ENCODE results near the gene AUTS2.

AUTS2 gene

DNA sequence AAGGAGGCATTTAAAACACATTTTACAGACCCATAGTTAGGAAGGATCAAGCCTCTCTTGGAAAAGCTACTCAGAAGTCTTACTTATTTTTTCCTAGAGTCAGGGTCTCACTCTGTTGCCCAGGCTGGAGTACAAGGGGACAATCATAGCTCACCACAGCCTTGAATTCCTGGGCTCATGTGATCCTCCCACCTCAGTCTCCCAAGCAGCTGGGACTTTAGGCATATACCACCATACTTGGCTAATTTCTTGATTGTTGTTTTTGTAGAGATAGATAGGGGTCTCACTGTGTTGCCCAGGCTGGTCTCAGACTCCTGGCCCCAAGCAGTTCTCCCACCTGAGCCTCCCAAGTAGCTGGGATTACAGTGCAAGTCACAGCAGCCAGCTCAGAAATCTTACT, 1179.0 kb downstream of the AUTS2 start:
- Histone ChIP-seq H4K8ac (ENCODE audit: low read depth, low read length) (no peak overlapping the region), H2BK5ac (ENCODE audit: low read length) (no peak overlapping the region), H3K4me3 (ENCODE audit: low read length) (no peak overlapping the region), H3K4me1 (ENCODE audit: control insufficient read depth, low read depth, low read length) (no peaks in the 10 kb centered on the region), H2BK15ac (replicated peaks; ENCODE audit: low read depth) (no peak overlapping the region), H3K18ac (ENCODE audit: low read length) (no peak overlapping the region), H3K27me3 (ENCODE audit: insufficient read depth, low read length, poor library complexity) (no peaks in the 10 kb centered on the region), H3K27ac (ENCODE audit: low read depth, low read length) (no peak overlapping the region), H3K4ac (ENCODE audit: low read depth, low read length) (no peak overlapping the region), H2AK5ac (ENCODE audit: low read length) (no peak overlapping the region), H2BK120ac (ENCODE audit: low read depth, low read length) (no peak overlapping the region), H3K56ac (ENCODE audit: low read length) (no peak overlapping the region), H4K5ac (ENCODE audit: low read length) (no peak overlapping the region), H3K79me1 (ENCODE audit: low read length) (no peaks in the 10 kb centered on the region), H3K79me2 (ENCODE audit: control insufficient read depth, insufficient read depth, low read length) (no peaks in the 10 kb centered on the region), H3K23ac (ENCODE audit: low read length) (no peak overlapping the region), H3K36me3 (ENCODE audit: control insufficient read depth, insufficient read depth, low read length) (peaks cover 4% of the 10 kb centered on the region), H3K9ac (ENCODE audit: low read length) (no peak overlapping the region), H3K4me2 (ENCODE audit: low read length) (no peak overlapping the region)
- DNase-seq = no peak

GRCh38 chr7:70778585-70778984, 1180.3 kb downstream of the AUTS2 start:
- Histone ChIP-seq H3K4me2 (ENCODE audit: low read length) (no peak overlapping the region), H3K79me2 (ENCODE audit: control insufficient read depth, insufficient read depth, low read length) (no peaks in the 10 kb centered on the region), H3K18ac (ENCODE audit: low read length) (no peak overlapping the region), H2BK120ac (ENCODE audit: low read depth, low read length) (no peak overlapping the region), H3K27ac (ENCODE audit: low read depth, low read length) (no peak overlapping the region), H3K79me1 (ENCODE audit: low read length) (no peaks in the 10 kb centered on the region), H3K9ac (ENCODE audit: low read length) (no peak overlapping the region), H2BK5ac (ENCODE audit: low read length) (no peak overlapping the region), H3K4ac (ENCODE audit: low read depth, low read length) (no peak overlapping the region), H2BK15ac (replicated peaks; ENCODE audit: low read depth) (no peak overlapping the region), H4K8ac (ENCODE audit: low read depth, low read length) (no peak overlapping the region), H3K56ac (ENCODE audit: low read length) (no peak overlapping the region), H3K4me3 (ENCODE audit: low read length) (no peak overlapping the region), H3K23ac (ENCODE audit: low read length) (no peak overlapping the region), H3K36me3 (ENCODE audit: control insufficient read depth, insufficient read depth, low read length) (peaks cover 4% of the 10 kb centered on the region), H3K27me3 (ENCODE audit: insufficient read depth, low read length, poor library complexity) (no peaks in the 10 kb centered on the region), H4K5ac (ENCODE audit: low read length) (no peak overlapping the region), H3K4me1 (ENCODE audit: control insufficient read depth, low read depth, low read length) (no peaks in the 10 kb centered on the region), H2AK5ac (ENCODE audit: low read length) (no peak overlapping the region)
- no CpG with 5 or more reads among the region's 3 CpGs for WGBS (ENCODE audit: extremely low coverage, insufficient coverage, low lambda C conversion rate)
- DNase-seq = no peak

GRCh38 chr7:70779321-70779720, 1181.0 kb downstream of the AUTS2 start:
- Histone ChIP-seq H2BK15ac (replicated peaks; ENCODE audit: low read depth) (no peak overlapping the region), H2BK120ac (ENCODE audit: low read depth, low read length) (no peak overlapping the region), H3K18ac (ENCODE audit: low read length) (no peak overlapping the region), H3K79me2 (ENCODE audit: control insufficient read depth, insufficient read depth, low read length) (no peaks in the 10 kb centered on the region), H3K9ac (ENCODE audit: low read length) (no peak overlapping the region), H4K8ac (ENCODE audit: low read depth, low read length) (no peak overlapping the region), H3K23ac (ENCODE audit: low read length) (no peak overlapping the region), H3K4ac (ENCODE audit: low read depth, low read length) (no peak overlapping the region), H3K4me2 (ENCODE audit: low read length) (no peak overlapping the region), H2AK5ac (ENCODE audit: low read length) (no peak overlapping the region), H3K56ac (ENCODE audit: low read length) (no peak overlapping the region), H4K5ac (ENCODE audit: low read length) (no peak overlapping the region), H2BK5ac (ENCODE audit: low read length) (no peak overlapping the region), H3K27ac (ENCODE audit: low read depth, low read length) (no peak overlapping the region), H3K36me3 (ENCODE audit: control insufficient read depth, insufficient read depth, low read length) (peaks cover 4% of the 10 kb centered on the region), H3K79me1 (ENCODE audit: low read length) (no peaks in the 10 kb centered on the region), H3K4me3 (ENCODE audit: low read length) (no peak overlapping the region), H3K27me3 (ENCODE audit: insufficient read depth, low read length, poor library complexity) (no peaks in the 10 kb centered on the region), H3K4me1 (ENCODE audit: control insufficient read depth, low read depth, low read length) (no peaks in the 10 kb centered on the region)
- no peak for DNase-seq
- no CpG with 5 or more reads among the region's 7 CpGs for WGBS (ENCODE audit: extremely low coverage, insufficient coverage, low lambda C conversion rate)

- Histone ChIP-seq H3K18ac (ENCODE audit: low read length) (no peak overlapping the region), H3K79me1 (ENCODE audit: low read length) (no peaks in the 10 kb centered on the region), H2AK5ac (ENCODE audit: low read length) (no peak overlapping the region), H3K79me2 (ENCODE audit: control insufficient read depth, insufficient read depth, low read length) (no peaks in the 10 kb centered on the region), H3K27ac (ENCODE audit: low read depth, low read length) (no peak overlapping the region), H3K4me1 (ENCODE audit: control insufficient read depth, low read depth, low read length) (no peaks in the 10 kb centered on the region), H3K56ac (ENCODE audit: low read length) (no peak overlapping the region), H3K23ac (ENCODE audit: low read length) (no peak overlapping the region), H3K27me3 (ENCODE audit: insufficient read depth, low read length, poor library complexity) (no peaks in the 10 kb centered on the region), H3K4me3 (ENCODE audit: low read length) (no peak overlapping the region), H4K5ac (ENCODE audit: low read length) (no peak overlapping the region), H3K4me2 (ENCODE audit: low read length) (no peak overlapping the region), H2BK5ac (ENCODE audit: low read length) (no peak overlapping the region), H2BK120ac (ENCODE audit: low read depth, low read length) (no peak overlapping the region), H3K4ac (ENCODE audit: low read depth, low read length) (no peak overlapping the region), H3K36me3 (ENCODE audit: control insufficient read depth, insufficient read depth, low read length) (peaks cover 10% of the 10 kb centered on the region), H4K8ac (ENCODE audit: low read depth, low read length) (no peak overlapping the region), H3K9ac (ENCODE audit: low read length) (no peak overlapping the region), H2BK15ac (replicated peaks; ENCODE audit: low read depth) (no peak overlapping the region)
- WGBS (ENCODE audit: extremely low coverage, insufficient coverage, low lambda C conversion rate) = no CpG with 5 or more reads among the region's 11 CpGs
- DNase-seq = no peak
These were observed 1183.6 kb downstream of the AUTS2 start for GRCh38 chr7:70781922-70782311.

DNA sequence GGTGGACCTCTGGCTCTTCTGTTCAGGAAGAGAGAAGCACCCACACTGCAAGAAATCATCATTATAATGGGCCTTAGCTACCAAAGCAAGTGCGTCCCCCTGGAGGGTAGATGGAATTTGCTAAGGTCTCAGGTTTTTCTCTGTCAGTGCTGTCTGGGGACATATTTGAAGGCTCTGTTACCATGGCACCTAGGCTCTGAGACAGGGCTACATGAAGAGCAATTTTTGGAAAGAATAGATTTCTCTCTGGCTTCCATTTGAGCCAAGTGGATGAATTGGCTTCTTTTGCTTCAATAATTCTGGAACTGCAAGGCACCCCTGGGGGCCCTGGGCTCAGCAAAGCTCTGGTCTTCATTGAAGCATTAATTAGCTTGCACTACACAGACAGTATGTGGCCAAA, 1184.5 kb downstream of the AUTS2 start:
- no peak overlapping the region for H4K5ac ChIP-seq (ENCODE audit: low read length)
- peaks cover 9% of the 10 kb centered on the region for H3K36me3 ChIP-seq (ENCODE audit: control insufficient read depth, insufficient read depth, low read length)
- H2AK5ac ChIP-seq (ENCODE audit: low read length) = no peak overlapping the region
- H3K4ac ChIP-seq (ENCODE audit: low read depth, low read length) = no peak overlapping the region
- no peaks in the 10 kb centered on the region for H3K27me3 ChIP-seq (ENCODE audit: insufficient read depth, low read length, poor library complexity)
- no peak overlapping the region for H2BK15ac ChIP-seq (replicated peaks; ENCODE audit: low read depth)
- H3K4me2 ChIP-seq (ENCODE audit: low read length) = no peak overlapping the region
- H3K4me1 ChIP-seq (ENCODE audit: control insufficient read depth, low read depth, low read length) = no peaks in the 10 kb centered on the region
- no peak overlapping the region for H3K4me3 ChIP-seq (ENCODE audit: low read length)
- H3K27ac ChIP-seq (ENCODE audit: low read depth, low read length) = no peak overlapping the region
- no peaks in the 10 kb centered on the region for H3K79me1 ChIP-seq (ENCODE audit: low read length)
- WGBS (ENCODE audit: extremely low coverage, insufficient coverage, low lambda C conversion rate) = no CpG with 5 or more reads among the region's 1 CpG
- DNase-seq = no peak
- no peak overlapping the region for H2BK5ac ChIP-seq (ENCODE audit: low read length)
- H3K9ac ChIP-seq (ENCODE audit: low read length) = no peak overlapping the region
- no peak overlapping the region for H2BK120ac ChIP-seq (ENCODE audit: low read depth, low read length)
- H3K56ac ChIP-seq (ENCODE audit: low read length) = no peak overlapping the region
- H3K79me2 ChIP-seq (ENCODE audit: control insufficient read depth, insufficient read depth, low read length) = no peaks in the 10 kb centered on the region
- no peak overlapping the region for H4K8ac ChIP-seq (ENCODE audit: low read depth, low read length)
- no peak overlapping the region for H3K18ac ChIP-seq (ENCODE audit: low read length)
- H3K23ac ChIP-seq (ENCODE audit: low read length) = no peak overlapping the region

GRCh38 chr7:70785427-70785826, 1187.2 kb downstream of the AUTS2 start:
- Histone ChIP-seq H3K4me2 (ENCODE audit: low read length) (no peak overlapping the region), H2BK15ac (replicated peaks; ENCODE audit: low read depth) (no peak overlapping the region), H2AK5ac (ENCODE audit: low read length) (no peak overlapping the region), H3K23ac (ENCODE audit: low read length) (no peak overlapping the region), H3K27me3 (ENCODE audit: insufficient read depth, low read length, poor library complexity) (no peaks in the 10 kb centered on the region), H2BK120ac (ENCODE audit: low read depth, low read length) (no peak overlapping the region), H3K27ac (ENCODE audit: low read depth, low read length) (no peak overlapping the region), H2BK5ac (ENCODE audit: low read length) (no peak overlapping the region), H3K79me1 (ENCODE audit: low read length) (no peaks in the 10 kb centered on the region), H3K18ac (ENCODE audit: low read length) (no peak overlapping the region), H3K4ac (ENCODE audit: low read depth, low read length) (no peak overlapping the region), H4K5ac (ENCODE audit: low read length) (no peak overlapping the region), H3K79me2 (ENCODE audit: control insufficient read depth, insufficient read depth, low read length) (no peaks in the 10 kb centered on the region), H3K4me1 (ENCODE audit: control insufficient read depth, low read depth, low read length) (no peaks in the 10 kb centered on the region), H3K4me3 (ENCODE audit: low read length) (no peak overlapping the region), H4K8ac (ENCODE audit: low read depth, low read length) (no peak overlapping the region), H3K9ac (ENCODE audit: low read length) (no peak overlapping the region), H3K36me3 (ENCODE audit: control insufficient read depth, insufficient read depth, low read length) (peaks cover 7% of the 10 kb centered on the region), H3K56ac (ENCODE audit: low read length) (no peak overlapping the region)
- WGBS (ENCODE audit: extremely low coverage, insufficient coverage, low lambda C conversion rate) = no CpG with 5 or more reads among the region's 5 CpGs
- no peak for DNase-seq

Data from mesendoderm (in vitro differentiated cells).